SK-N-SH (cell line): ENCODE measurements around the gene ASB18. TPM values are rescaled to one million over a fixed set of nuclear protein-coding genes. Genes with fewer than 3 reads are reported as not detected.
"Not testable (repeated sequence)": the region's sequence is repeated elsewhere in the genome, so short reads cannot be mapped to it uniquely, and the experiment has no call there.

Source experiments
- CTCF ChIA-PET: fragments of 300-600, 350-600 bp; formaldehyde crosslinking; extraction: SDS; loops from one replicate; lab custom pipeline; 2021; lab: Yijun Ruan, JAX
- POLR2A ChIA-PET: fragments of 350-600 bp; sonication (Branson Sonifier 250); formaldehyde crosslinking; extraction: SDS; loops from one replicate; lab custom pipeline; 2020; ENCODE audit warnings: antibody characterized with exemption, inconsistent platforms; lab: Yijun Ruan, JAX
- DNase-seq: peaks from one replicate; pipeline ENCODE4 v3.0.0; 2012
- H2AFZ ChIP-seq: fragments of 200-600 bp; sonication (generic); 2 replicates; pipeline ENCODE4 v1.8.1; 2016; ENCODE audit warnings: antibody characterized with exemption, mild to moderate bottlenecking, low read depth
- H3F3A ChIP-seq: fragments of 200-600 bp; sonication (generic); replicated peaks from 2 replicates; pipeline ENCODE3; 2016; ENCODE audit warnings: antibody characterized with exemption, mild to moderate bottlenecking; ENCODE audit not compliant: insufficient read depth
- H3K27ac ChIP-seq, 2 experiments: fragments of 200-500 bp in 1 of 2; fragments of 200-600 bp in 1 of 2; sonication (Bioruptor generic) in 1 of 2; sonication (generic), shearing (Covaris generic) in 1 of 2; 2 replicates each; pipeline versions ENCODE4 v1.5.1 to v1.6.1; 2014 to 2016; ENCODE audit warnings: low read depth in 2 of 2, inconsistent platforms in 1 of 2, low read length in 1 of 2, mild to moderate bottlenecking in 1 of 2, mixed read lengths in 1 of 2
- H3K27me3 ChIP-seq: fragments of 200-600 bp; sonication (generic), shearing (Covaris generic); 2 replicates; pipeline ENCODE4 v1.6.1; 2016; ENCODE audit warnings: mixed run types; ENCODE audit not compliant: insufficient read depth
- H3K36me3 ChIP-seq, 2 experiments: fragments of 200-500 bp in 1 of 2; fragments of 200-600 bp in 1 of 2; sonication (Bioruptor generic) in 1 of 2; sonication (generic) in 1 of 2; replicated peaks in 1 of 2; 2 replicates each; pipeline versions ENCODE3 to v1.5.1; 2014 to 2016; ENCODE audit warnings: low read length in 1 of 2, mild to moderate bottlenecking in 1 of 2; ENCODE audit not compliant: insufficient read depth in 2 of 2, control insufficient read depth in 1 of 2
- H3K4me1 ChIP-seq, 2 experiments: fragments of 200-500 bp in 1 of 2; fragments of 200-600 bp in 1 of 2; sonication (Bioruptor generic) in 1 of 2; sonication (generic), shearing (Covaris generic) in 1 of 2; 2 replicates each; pipeline versions ENCODE4 v1.5.1 to v1.6.1; 2014 to 2016; ENCODE audit warnings: low read depth in 1 of 2, low read length in 1 of 2, mixed run types in 1 of 2; ENCODE audit not compliant: insufficient read depth in 2 of 2, control insufficient read depth in 1 of 2
- H3K4me2 ChIP-seq: fragments of 200-600 bp; sonication (generic), shearing (Covaris generic); 2 replicates; pipeline ENCODE4 v1.6.1; 2017; ENCODE audit warnings: mixed run types
- H3K4me3 ChIP-seq, 2 experiments: fragments of 200-500 bp in 1 of 2; fragments of 200-600 bp in 1 of 2; sonication (Bioruptor generic) in 1 of 2; sonication (generic), shearing (Covaris generic) in 1 of 2; 2 replicates each; pipeline versions ENCODE4 v1.5.1 to v1.8.1; 2014 to 2016; ENCODE audit warnings: low read depth in 2 of 2, inconsistent platforms in 1 of 2, low read length in 1 of 2, mild to moderate bottlenecking in 1 of 2, mixed read lengths in 1 of 2, moderate library complexity in 1 of 2
- H3K79me2 ChIP-seq: fragments of 200-600 bp; sonication (generic); 2 replicates; pipeline ENCODE4 v1.8.1; 2017; ENCODE audit warnings: mild to moderate bottlenecking; ENCODE audit not compliant: insufficient read depth
- H3K9ac ChIP-seq: fragments of 200-600 bp; sonication (generic); 2 replicates; pipeline ENCODE4 v1.6.1; 2017; ENCODE audit warnings: mixed run types
- H3K9me2 ChIP-seq: fragments of 200-600 bp; sonication (generic); 2 replicates; pipeline ENCODE4 v1.6.1; 2017; ENCODE audit warnings: mixed run types
- H3K9me3 ChIP-seq: fragments of 200-600 bp; sonication (generic); 2 replicates; pipeline ENCODE4 v1.6.1; 2017; ENCODE audit warnings: mixed run types, mild to moderate bottlenecking, moderate library complexity
- H4K20me1 ChIP-seq: fragments of 200-600 bp; sonication (generic); 2 replicates; pipeline ENCODE4 v1.6.1; 2017; ENCODE audit warnings: mild to moderate bottlenecking, mixed run types; ENCODE audit not compliant: insufficient read depth
- CTCF ChIP-seq: fragments of 200-600 bp; sonication (generic); IDR thresholded peaks from 2 replicates; pipeline ENCODE4 v1.6.1; 2017; ENCODE audit warnings: antibody characterized with exemption, mild to moderate bottlenecking, moderate library complexity
- EZH2phosphoT487 ChIP-seq: fragments of 200-600 bp; sonication (generic); IDR thresholded peaks from 2 replicates; pipeline ENCODE4 v1.6.1; 2017; ENCODE audit warnings: low read depth, mixed run types, mild to moderate bottlenecking, antibody characterized with exemption, moderate library complexity, borderline replicate concordance
- FOSL2 ChIP-seq: IDR thresholded peaks from 2 replicates; pipeline ENCODE4 v1.4.0; 2012; ENCODE audit warnings: low read depth, mild to moderate bottlenecking, moderate library complexity, borderline replicate concordance
- MXI1 ChIP-seq: IDR thresholded peaks from 2 replicates; pipeline ENCODE4 v1.6.1; 2012; ENCODE audit warnings: mild to moderate bottlenecking, low read depth, low read length, improper control_type of control experiment
- NFIC ChIP-seq: IDR thresholded peaks from 2 replicates; pipeline ENCODE4 v1.4.0; 2012; ENCODE audit warnings: borderline replicate concordance
- RAD21 ChIP-seq: IDR thresholded peaks from 2 replicates; pipeline ENCODE4 v1.6.1; 2012; ENCODE audit warnings: mild to moderate bottlenecking, low read length
- RCOR1 ChIP-seq: fragments of 150-350 bp; IDR thresholded peaks from 2 replicates; pipeline ENCODE4 v1.6.1; 2017; ENCODE audit warnings: antibody characterized with exemption, low read length
- TAF1 ChIP-seq: IDR thresholded peaks from 2 replicates; pipeline ENCODE4 v1.6.1; 2012; ENCODE audit warnings: low read depth, mild to moderate bottlenecking, low read length, moderate library complexity, borderline replicate concordance
- polyA plus RNA-seq, 3 experiments: library from polyadenylated mRNA; depleted of rRNA; stranded (reverse); fragments of >200 nt; gene quantifications; 2 replicates each; pipeline ENCODE4 v1.2.3, GENCODE V29; 2012
- TF ChIP-seq, protein P1 (sequence below): fragments of 150-350 bp; IDR thresholded peaks from 2 replicates; pipeline ENCODE4 v1.6.1; 2016; ENCODE audit warnings: mild to moderate bottlenecking, low read depth, low read length
- TF ChIP-seq, protein P2 (sequence below): IDR thresholded peaks from 2 replicates; pipeline ENCODE4 v1.4.0; 2012; ENCODE audit warnings: low read depth, borderline replicate concordance

Gene ASB18
- polyA plus RNA-seq, 1 of the 3 experiments (the other 2 are of a cell fraction) = not detected

GRCh38 chr2:236271851-236272250, 7.6 kb upstream of the ASB18 start (continued):
- TF ChIP-seq MXI1 = no peak
- no peak for TF ChIP-seq EZH2phosphoT487
- TF ChIP-seq, protein P1, sequence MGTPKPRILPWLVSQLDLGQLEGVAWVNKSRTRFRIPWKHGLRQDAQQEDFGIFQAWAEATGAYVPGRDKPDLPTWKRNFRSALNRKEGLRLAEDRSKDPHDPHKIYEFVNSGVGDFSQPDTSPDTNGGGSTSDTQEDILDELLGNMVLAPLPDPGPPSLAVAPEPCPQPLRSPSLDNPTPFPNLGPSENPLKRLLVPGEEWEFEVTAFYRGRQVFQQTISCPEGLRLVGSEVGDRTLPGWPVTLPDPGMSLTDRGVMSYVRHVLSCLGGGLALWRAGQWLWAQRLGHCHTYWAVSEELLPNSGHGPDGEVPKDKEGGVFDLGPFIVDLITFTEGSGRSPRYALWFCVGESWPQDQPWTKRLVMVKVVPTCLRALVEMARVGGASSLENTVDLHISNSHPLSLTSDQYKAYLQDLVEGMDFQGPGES = no peak
- TF ChIP-seq CTCF = no peak
- TF ChIP-seq RCOR1 = no peak
- TF ChIP-seq FOSL2 = no peak

- H3K27ac ChIP-seq, H3K4me3 ChIP-seq, H3K4me2 ChIP-seq, H3K9me2 ChIP-seq, H3K36me3 ChIP-seq, H4K20me1 ChIP-seq, DNase-seq, H3F3A ChIP-seq, CTCF ChIA-PET, H2AFZ ChIP-seq, H3K79me2 ChIP-seq, H3K4me1 ChIP-seq, H3K9me3 ChIP-seq, POLR2A ChIA-PET, H3K27me3 ChIP-seq, H3K9ac ChIP-seq: not testable (repeated sequence)
Measured at GRCh38 chr2:236269876-236270275, 5.7 kb upstream of the ASB18 start.

GRCh38 chr2:236265675-236266074, 1.5 kb upstream of the ASB18 start:
- TF ChIP-seq, protein P1 = no peak
- no peak for TF ChIP-seq TAF1
- no peak for TF ChIP-seq NFIC
- no peak for TF ChIP-seq RAD21
- TF ChIP-seq, protein P2, sequence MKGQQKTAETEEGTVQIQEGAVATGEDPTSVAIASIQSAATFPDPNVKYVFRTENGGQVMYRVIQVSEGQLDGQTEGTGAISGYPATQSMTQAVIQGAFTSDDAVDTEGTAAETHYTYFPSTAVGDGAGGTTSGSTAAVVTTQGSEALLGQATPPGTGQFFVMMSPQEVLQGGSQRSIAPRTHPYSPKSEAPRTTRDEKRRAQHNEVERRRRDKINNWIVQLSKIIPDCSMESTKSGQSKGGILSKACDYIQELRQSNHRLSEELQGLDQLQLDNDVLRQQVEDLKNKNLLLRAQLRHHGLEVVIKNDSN = no peak
- TF ChIP-seq, all 33 proteins: peak for 0
- no peaks in the 10 kb centered on the region for H3K36me3 ChIP-seq
- no peak overlapping the region for H2AFZ ChIP-seq
- H3K4me1 ChIP-seq = no peaks in the 10 kb centered on the region
- H3K79me2 ChIP-seq = no peaks in the 10 kb centered on the region
- no peak for DNase-seq
- H3K4me2 ChIP-seq = no peak overlapping the region
- no peak overlapping the region for H3K9ac ChIP-seq
- no peaks in the 10 kb centered on the region for H3F3A ChIP-seq
- ChIA-PET CTCF (no interaction called here), POLR2A (no interaction called here)
- no peaks in the 10 kb centered on the region for H4K20me1 ChIP-seq
- H3K9me3 ChIP-seq = no peaks in the 10 kb centered on the region
- H3K27ac ChIP-seq = no peak overlapping the region
- H3K4me3 ChIP-seq = no peak overlapping the region
- H3K27me3 ChIP-seq = no peaks in the 10 kb centered on the region; the same call in 1 of the 2 replicates
- no peaks in the 10 kb centered on the region for H3K9me2 ChIP-seq
